Esophagus (tissue), 2 donors: ENCODE measurements around the gene LATS2. TPM values are rescaled to one million over a fixed set of nuclear protein-coding genes. Genes with fewer than 3 reads are reported as not detected.

Experiments
- H3K27ac ChIP-seq, 2 donors: one replicate each; pipeline ENCODE4 v1.5.1; 2013; ENCODE audit warnings: low read depth in 2 of 2, mild to moderate bottlenecking in 2 of 2, inconsistent platforms in 1 of 2, low read length in 1 of 2, moderate library complexity in 1 of 2
- H3K27me3 ChIP-seq, 2 donors: one replicate each; pipeline ENCODE4 v1.6.1; 2013; ENCODE audit warnings: low read length in 2 of 2, control low read depth in 1 of 2, mild to moderate bottlenecking in 1 of 2; ENCODE audit not compliant: insufficient read depth in 2 of 2, control insufficient read depth in 1 of 2
- H3K36me3 ChIP-seq, 2 donors: one replicate each; pipeline ENCODE4 v1.6.1; 2013; ENCODE audit warnings: low read length in 1 of 2; ENCODE audit not compliant: control insufficient read depth in 2 of 2, insufficient read depth in 2 of 2
- H3K4me1 ChIP-seq, 2 donors: one replicate each; pipeline ENCODE4 v1.6.1; 2013; ENCODE audit warnings: low read length in 1 of 2; ENCODE audit not compliant: control insufficient read depth in 2 of 2, insufficient read depth in 2 of 2
- H3K4me3 ChIP-seq, 2 donors: one replicate each; pipeline ENCODE4 v1.5.1; 2013; ENCODE audit warnings: low read length in 2 of 2, mild to moderate bottlenecking in 2 of 2, low read depth in 1 of 2, moderate library complexity in 1 of 2
- H3K9me3 ChIP-seq, 2 donors: one replicate each; pipeline ENCODE4 v1.6.1; 2013; ENCODE audit warnings: mild to moderate bottlenecking in 2 of 2, low read depth in 1 of 2, low read length in 1 of 2, moderate library complexity in 1 of 2; ENCODE audit not compliant: control insufficient read depth in 2 of 2, insufficient read depth in 1 of 2
- WGBS, 2 donors: extraction: QIAGEN DNeasy Blood & Tissue Kit; methylation state at CpG; one replicate each; pipeline ENCODE4 v1.1.7; 2013; 5-methylcytosine and 5-hydroxymethylcytosine counted together
- polyA plus RNA-seq, 2 donors: library from polyadenylated mRNA; stranded (reverse); fragments of 200-250 nt; gene quantifications; one replicate each; pipeline ENCODE4 v1.2.3, GENCODE V29; 2013
- donor health status: healthy with polysubstance abuse.
- donor health status: Bipolar disorder and iron deficiency.

The LATS2 gene
- polyA plus RNA-seq: 1 to 10 TPM; 5.1 to 5.2 TPM

- no peaks in the 10 kb centered on the region for H3K27me3 ChIP-seq
- H3K4me3 ChIP-seq: peak within 1 kb of the TSS; percentile 85 to 88
- no peaks in the 10 kb centered on the region for H3K36me3 ChIP-seq
- no peaks in the 10 kb centered on the region for H3K9me3 ChIP-seq
- peak within 1 kb of the TSS; percentile 98 to 99 for H3K27ac ChIP-seq
- WGBS, 2 donors: 0% methylated on average over 54 to 96 of the region's 96 CpGs
- no peaks in the 10 kb centered on the region for H3K4me1 ChIP-seq
Measured at GRCh38 chr13:21061029-21061763, at the start of gene LATS2. TSS of gene LATS2 (minus strand) at chr13:21061586. CDS start at chr13:21046026, 15,560 bp downstream.

DNA sequence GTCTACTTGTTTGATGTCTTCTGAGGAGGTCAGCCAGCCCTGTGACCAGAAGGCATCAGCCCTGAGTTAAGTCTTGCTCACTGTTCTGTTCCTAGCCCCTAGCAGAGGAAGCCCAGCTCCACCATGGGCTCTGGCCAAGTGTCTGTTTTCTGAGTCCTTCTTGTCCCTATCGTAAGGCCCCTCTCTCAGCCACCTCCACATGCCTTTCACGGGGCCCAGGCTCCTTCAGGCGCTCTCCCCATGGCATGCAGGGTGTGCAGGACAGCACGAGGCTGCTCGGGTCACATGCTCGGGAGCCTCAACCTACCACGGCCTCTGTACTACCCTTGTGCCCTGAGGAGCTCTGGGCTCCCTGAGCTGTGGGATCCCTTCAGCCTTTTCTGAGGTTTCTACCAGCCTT lies 47.8 kb upstream of the LATS2 start:
- Histone ChIP-seq H3K27ac (no peak overlapping the region), H3K4me3 (no peak overlapping the region), H3K4me1 (no peaks in the 10 kb centered on the region), H3K27me3 (no peaks in the 10 kb centered on the region), H3K9me3 (no peaks in the 10 kb centered on the region), H3K36me3 (no peaks in the 10 kb centered on the region)
- 77 to 89% methylated on average over 7 of the region's 7 CpGs for WGBS, 2 donors

- Histone ChIP-seq H3K27me3 (no peaks in the 10 kb centered on the region), H3K27ac (no peak overlapping the region)
- 40 to 63% methylated on average over 4 of the region's 4 CpGs for WGBS, 2 donors
Measured at GRCh38 chr13:21106089-21106488, 44.7 kb upstream of the LATS2 start.

DNA sequence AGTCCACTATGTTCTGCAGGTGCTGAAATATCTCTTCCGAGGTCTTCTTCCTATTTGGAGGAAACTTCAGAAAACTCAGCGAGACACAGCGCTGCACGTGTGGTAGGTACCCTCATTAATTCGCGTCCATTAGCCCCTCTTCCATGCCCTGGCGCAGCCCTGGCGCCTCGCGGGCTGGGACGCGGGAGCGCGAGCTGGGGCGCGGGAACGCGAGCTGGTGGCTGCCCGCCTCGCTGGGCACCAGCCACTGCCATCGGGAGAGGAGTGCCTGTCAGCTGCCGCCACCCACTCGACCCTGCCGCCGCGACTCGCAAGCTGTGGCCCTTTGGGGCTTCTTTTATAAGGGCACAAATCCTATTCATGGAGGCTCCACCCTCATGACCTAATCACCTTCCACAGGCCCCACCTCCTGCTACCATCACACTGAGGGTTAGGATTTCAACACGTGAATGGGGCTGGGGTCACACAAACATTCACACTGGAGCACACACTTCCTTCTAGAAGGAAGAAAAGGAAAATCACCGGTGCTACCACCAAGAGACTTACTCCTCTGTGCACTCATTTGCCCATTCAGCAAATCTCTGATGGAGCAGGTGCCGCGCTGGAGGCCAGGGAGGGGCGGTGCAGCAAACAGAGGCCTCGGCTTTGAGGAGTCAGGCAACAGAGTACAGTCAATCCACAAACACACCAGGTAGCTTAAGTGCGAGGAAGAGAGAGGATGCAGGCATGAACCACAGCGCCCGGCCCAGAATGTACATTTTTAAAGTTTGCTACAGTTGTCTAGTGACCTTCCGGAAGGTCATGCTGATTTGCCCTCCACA lies 43.0 kb upstream of the LATS2 start:
- 94 to 96% methylated on average over 37 of the region's 37 CpGs for WGBS, 2 donors
- H3K4me3 ChIP-seq: no peak overlapping the region

More at GRCh38 chr13:21106089-21106488, 44.7 kb upstream of the LATS2 start:
- no peaks in the 10 kb centered on the region for H3K36me3 ChIP-seq
- no peaks in the 10 kb centered on the region for H3K4me1 ChIP-seq
- no peak overlapping the region for H3K4me3 ChIP-seq
- H3K9me3 ChIP-seq: no peaks in the 10 kb centered on the region

DNA sequence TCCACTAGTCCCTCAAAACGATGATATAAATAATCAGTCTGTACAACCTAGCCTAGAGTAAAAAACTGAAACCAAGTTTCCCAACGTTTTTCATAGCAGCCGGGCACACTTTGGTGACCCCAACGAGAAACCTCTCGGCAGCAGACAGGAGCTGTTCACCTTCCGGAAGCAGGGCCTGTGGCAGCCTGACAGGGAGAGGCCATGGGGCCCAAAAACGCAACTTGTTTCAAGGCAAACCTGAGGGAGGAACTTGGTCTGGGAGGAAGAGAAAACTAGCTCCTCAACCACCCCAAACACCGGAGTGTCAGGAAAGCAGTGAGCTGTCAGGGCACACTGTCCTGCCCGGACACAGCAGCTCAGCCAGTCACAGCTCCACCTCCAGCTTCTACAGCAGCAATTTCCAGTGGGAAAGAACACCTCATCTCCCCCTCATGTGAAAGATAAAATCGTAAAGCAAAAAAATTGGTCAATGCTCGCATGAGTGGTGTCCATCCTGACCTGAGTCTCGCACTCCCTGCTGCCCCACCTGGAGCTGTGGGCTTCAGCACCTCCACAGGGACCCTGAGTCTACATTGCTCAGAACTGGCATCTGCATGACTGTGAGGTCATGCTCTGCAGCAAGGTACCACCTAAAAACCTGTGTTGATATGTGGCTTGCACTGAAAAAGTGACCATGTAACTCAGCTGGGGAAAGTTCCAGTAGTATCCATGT lies 40.6 kb upstream of the LATS2 start:
- WGBS, 2 donors: 83 to 89% methylated on average over 12 of the region's 12 CpGs
- Histone ChIP-seq H3K27ac (no peak overlapping the region), H3K9me3 (no peaks in the 10 kb centered on the region), H3K36me3 (no peaks in the 10 kb centered on the region), H3K4me1 (no peaks in the 10 kb centered on the region), H3K4me3 (no peak overlapping the region), H3K27me3 (no peaks in the 10 kb centered on the region)

More for the DNA sequence above, 43.0 kb upstream of the LATS2 start:
- Histone ChIP-seq H3K4me1 (no peaks in the 10 kb centered on the region), H3K27ac (no peak overlapping the region), H3K9me3 (no peaks in the 10 kb centered on the region), H3K27me3 (no peaks in the 10 kb centered on the region), H3K36me3 (no peaks in the 10 kb centered on the region)

- Histone ChIP-seq H3K9me3 (no peaks in the 10 kb centered on the region), H3K4me1 (peaks cover 0 to 3% of the 10 kb centered on the region in 2 donors), H3K27me3 (no peaks in the 10 kb centered on the region), H3K27ac (no peak overlapping the region), H3K36me3 (no peaks in the 10 kb centered on the region), H3K4me3 (no peak overlapping the region)
- WGBS, 2 donors: 73 to 84% methylated on average over 12 of the region's 12 CpGs
Measured at GRCh38 chr13:21100994-21101757, 39.8 kb upstream of the LATS2 start.

DNA sequence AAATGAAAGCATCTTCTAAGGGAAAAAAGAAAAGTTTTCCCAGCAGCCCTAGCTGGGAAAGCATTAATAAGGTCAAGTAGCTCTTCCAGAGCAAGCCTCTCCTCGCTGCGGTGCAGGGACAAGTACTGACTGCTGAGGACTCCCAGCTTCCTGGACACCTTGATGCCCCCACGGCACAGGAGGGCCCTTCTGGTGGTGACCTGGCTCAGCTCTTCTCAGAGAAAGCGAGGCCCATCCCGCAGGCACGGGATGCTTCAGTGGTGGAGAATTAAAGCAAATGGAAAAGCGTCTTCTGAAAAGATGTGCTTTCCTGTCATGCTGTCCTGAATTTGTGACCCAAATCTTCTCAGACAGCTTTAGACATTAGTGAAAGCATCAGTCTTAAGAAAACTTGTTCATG lies 38.8 kb upstream of the LATS2 start:
- H3K4me3 ChIP-seq: no peak overlapping the region
- H3K9me3 ChIP-seq: no peaks in the 10 kb centered on the region
- no peak overlapping the region for H3K27ac ChIP-seq
- H3K27me3 ChIP-seq: no peaks in the 10 kb centered on the region
- H3K36me3 ChIP-seq: no peaks in the 10 kb centered on the region
- 90 to 92% methylated on average over 7 of the region's 7 CpGs for WGBS, 2 donors
- H3K4me1 ChIP-seq: peaks cover 0 to 3% of the 10 kb centered on the region in 2 donors

- Histone ChIP-seq H3K4me1 (peaks cover 0 to 3% of the 10 kb centered on the region in 2 donors), H3K4me3 (no peak overlapping the region), H3K36me3 (no peaks in the 10 kb centered on the region), H3K27ac (no peak overlapping the region), H3K9me3 (no peaks in the 10 kb centered on the region), H3K27me3 (no peaks in the 10 kb centered on the region)
- WGBS, 2 donors: 73 to 77% methylated on average over 1 of the region's 1 CpG
Measured at GRCh38 chr13:21095311-21095710, 33.9 kb upstream of the LATS2 start.

DNA sequence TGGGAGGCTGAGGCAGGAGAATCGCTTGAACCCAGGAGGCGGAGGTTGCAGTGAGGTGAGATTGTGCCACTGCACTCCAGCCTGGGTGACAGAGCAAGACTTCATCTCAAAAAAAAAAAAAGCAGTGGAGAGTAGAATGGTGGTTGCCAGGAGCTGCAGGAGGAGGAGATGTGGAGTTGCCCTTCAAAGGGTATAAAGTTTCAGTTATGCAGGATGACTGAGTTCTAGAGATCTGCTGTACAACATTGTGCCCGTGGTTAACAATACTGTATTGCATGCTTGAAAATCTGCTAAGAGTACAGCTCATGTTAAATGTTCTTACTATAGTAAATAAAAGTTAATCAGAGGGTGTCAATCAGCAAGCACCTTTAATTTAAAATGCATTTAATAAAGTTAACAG lies 28.4 kb upstream of the LATS2 start:
- 77 to 81% methylated on average over 3 of the region's 3 CpGs for WGBS, 2 donors
- Histone ChIP-seq H3K27ac (no peak overlapping the region), H3K27me3 (no peaks in the 10 kb centered on the region), H3K36me3 (no peaks in the 10 kb centered on the region), H3K4me3 (no peak overlapping the region), H3K9me3 (no peaks in the 10 kb centered on the region), H3K4me1 (no peaks in the 10 kb centered on the region)
